ENCODE results near the gene RTL1.

DNA sequence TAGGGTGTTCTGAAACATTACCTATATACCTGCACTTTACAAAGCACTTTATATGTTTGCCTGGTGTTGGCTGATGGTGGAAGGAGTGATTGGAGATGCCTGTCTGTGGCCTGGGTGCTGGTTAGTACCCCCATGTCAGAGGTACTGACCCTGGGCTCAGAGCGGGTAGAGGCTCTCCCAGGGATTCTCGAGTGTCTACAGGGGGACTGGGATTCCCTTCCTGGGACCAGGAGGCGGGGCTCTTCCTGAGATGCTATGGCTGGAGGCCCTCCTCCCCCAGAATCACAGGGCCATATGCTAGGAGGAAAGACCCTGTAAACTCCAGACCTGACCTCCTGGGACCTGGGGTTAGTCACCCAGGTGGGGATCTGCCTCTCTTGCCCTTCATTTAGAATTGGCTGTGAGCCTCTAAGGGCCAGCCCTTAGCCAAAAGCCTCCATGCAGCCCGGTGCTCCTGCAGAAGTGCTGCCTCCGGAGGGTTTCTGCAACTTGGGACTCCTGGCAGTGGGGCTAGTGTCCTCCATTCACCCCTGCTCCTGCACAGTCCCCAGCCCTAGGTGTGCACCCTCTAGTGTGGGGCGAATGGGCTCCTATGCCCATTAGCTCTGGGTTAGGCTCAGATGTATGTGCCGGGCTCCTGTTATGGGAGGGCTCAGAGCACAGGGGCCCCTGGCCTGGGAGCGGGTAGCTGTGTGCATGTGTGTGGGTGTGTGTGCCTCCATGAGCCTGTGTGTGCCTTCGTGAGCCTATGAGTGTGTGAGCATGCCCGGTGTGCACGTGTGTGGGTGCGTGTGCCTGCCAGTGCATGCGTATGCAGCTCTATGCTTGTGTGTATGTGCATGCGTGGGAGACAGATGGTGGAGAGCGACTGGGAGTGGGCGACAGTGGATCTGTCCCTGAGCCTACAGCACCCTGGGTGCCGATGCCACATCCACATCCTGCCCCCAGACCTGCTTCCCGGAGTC is 36.6 kb downstream of the RTL1 start:
- TF ChIP-seq, protein P1, sequence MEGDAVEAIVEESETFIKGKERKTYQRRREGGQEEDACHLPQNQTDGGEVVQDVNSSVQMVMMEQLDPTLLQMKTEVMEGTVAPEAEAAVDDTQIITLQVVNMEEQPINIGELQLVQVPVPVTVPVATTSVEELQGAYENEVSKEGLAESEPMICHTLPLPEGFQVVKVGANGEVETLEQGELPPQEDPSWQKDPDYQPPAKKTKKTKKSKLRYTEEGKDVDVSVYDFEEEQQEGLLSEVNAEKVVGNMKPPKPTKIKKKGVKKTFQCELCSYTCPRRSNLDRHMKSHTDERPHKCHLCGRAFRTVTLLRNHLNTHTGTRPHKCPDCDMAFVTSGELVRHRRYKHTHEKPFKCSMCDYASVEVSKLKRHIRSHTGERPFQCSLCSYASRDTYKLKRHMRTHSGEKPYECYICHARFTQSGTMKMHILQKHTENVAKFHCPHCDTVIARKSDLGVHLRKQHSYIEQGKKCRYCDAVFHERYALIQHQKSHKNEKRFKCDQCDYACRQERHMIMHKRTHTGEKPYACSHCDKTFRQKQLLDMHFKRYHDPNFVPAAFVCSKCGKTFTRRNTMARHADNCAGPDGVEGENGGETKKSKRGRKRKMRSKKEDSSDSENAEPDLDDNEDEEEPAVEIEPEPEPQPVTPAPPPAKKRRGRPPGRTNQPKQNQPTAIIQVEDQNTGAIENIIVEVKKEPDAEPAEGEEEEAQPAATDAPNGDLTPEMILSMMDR (IDR thresholded peaks at IDR 0.05; ENCODE audit: extremely low read depth in 1 of 2, insufficient read depth in 1 of 2, low read depth in 1 of 2, low read length in 2 of 2), result no peak
- no peak for TF ChIP-seq JUN (IDR thresholded peaks at IDR 0.05; ENCODE audit: borderline replicate concordance, insufficient read depth, insufficient read length, low read depth)

Data from endothelial cell of umbilical vein (primary cell).